ENCODE measurements around the gene CRISP1.

CRISP1 gene

GRCh38 chr6:49868951-49869529 is 2.7 kb upstream of the CRISP1 start:
- no peak overlapping the region for H3K27ac ChIP-seq
- no peak for TF ChIP-seq ZFX (IDR thresholded peaks at IDR 0.05)
- TF ChIP-seq CTCF (conservative IDR thresholded peaks at IDR 0.05): no peak

- TF ChIP-seq CTCF (conservative IDR thresholded peaks at IDR 0.05) (no peak), ZFX (IDR thresholded peaks at IDR 0.05) (no peak)
- no peak overlapping the region for H3K27ac ChIP-seq
Observed at GRCh38 chr6:49856282-49856681, 10.1 kb downstream of the CRISP1 start.

GRCh38 chr6:49855221-49855620 is 11.1 kb downstream of the CRISP1 start:
- TF ChIP-seq CTCF (conservative IDR thresholded peaks at IDR 0.05): no peak
- no peak for TF ChIP-seq ZFX (IDR thresholded peaks at IDR 0.05)
- H3K27ac ChIP-seq: no peak overlapping the region

- H3K27ac ChIP-seq: no peak overlapping the region
- TF ChIP-seq ZFX (IDR thresholded peaks at IDR 0.05): no peak
- TF ChIP-seq CTCF (conservative IDR thresholded peaks at IDR 0.05): no peak
Observed at GRCh38 chr6:49852975-49853374, 13.4 kb downstream of the CRISP1 start.

GRCh38 chr6:49849213-49849907 is 17.0 kb downstream of the CRISP1 start:
- H3K27ac ChIP-seq: peak overlapping the region; percentile 37; the same call in 1 of the 2 replicates
- TF ChIP-seq ZFX (IDR thresholded peaks at IDR 0.05): no peak
- TF ChIP-seq CTCF (conservative IDR thresholded peaks at IDR 0.05): peak; percentile 74

GRCh38 chr6:49847673-49848072 is 18.7 kb downstream of the CRISP1 start:
- TF ChIP-seq CTCF (conservative IDR thresholded peaks at IDR 0.05): no peak
- TF ChIP-seq ZFX (IDR thresholded peaks at IDR 0.05): no peak
- no peak overlapping the region for H3K27ac ChIP-seq

- no peak overlapping the region for H3K27ac ChIP-seq
- TF ChIP-seq ZFX (IDR thresholded peaks at IDR 0.05) (no peak), CTCF (conservative IDR thresholded peaks at IDR 0.05) (no peak)
Observed at GRCh38 chr6:49847014-49847413, 19.3 kb downstream of the CRISP1 start.
